HG02970 (cell line): Measurements from ENCODE around the gene SEC14L1.
A peak's percentile ranks its signal among the peaks of the same experiment; 100 is the strongest.

Experiments
- ATAC-seq: cut with Tn5 transposase; IDR thresholded peaks from one replicate; pipeline ENCODE4 v1.9.1; 2021; ENCODE audit warnings: mild to moderate bottlenecking, moderate library complexity, moderate number of reproducible peaks; ENCODE audit not compliant: unreplicated experiment, low FRiP score

The SEC14L1 gene

DNA sequence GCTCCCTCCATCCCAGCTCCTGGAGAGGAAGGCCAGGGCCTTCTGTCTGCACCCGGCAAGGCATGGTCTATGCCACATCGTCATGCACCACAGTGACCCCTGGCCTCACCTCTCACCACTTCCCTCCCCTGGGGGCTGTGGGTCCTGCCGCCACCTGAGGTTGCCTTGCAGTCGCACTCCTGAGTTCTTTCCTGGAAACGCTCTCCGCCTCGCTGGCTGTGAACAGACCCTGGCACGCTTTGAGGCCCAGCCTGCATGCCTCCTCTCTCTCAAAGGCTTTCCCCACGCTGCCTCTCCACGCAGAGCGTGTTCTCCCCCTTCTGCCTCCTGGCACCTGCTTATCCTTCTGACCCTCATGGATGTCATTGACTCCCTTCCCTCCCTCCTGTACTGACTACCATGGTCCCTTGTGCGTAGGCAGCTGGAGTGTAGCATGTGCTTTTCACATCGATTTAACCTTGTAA lies 45.4 kb downstream of the SEC14L1 start:
- no peak for ATAC-seq

DNA sequence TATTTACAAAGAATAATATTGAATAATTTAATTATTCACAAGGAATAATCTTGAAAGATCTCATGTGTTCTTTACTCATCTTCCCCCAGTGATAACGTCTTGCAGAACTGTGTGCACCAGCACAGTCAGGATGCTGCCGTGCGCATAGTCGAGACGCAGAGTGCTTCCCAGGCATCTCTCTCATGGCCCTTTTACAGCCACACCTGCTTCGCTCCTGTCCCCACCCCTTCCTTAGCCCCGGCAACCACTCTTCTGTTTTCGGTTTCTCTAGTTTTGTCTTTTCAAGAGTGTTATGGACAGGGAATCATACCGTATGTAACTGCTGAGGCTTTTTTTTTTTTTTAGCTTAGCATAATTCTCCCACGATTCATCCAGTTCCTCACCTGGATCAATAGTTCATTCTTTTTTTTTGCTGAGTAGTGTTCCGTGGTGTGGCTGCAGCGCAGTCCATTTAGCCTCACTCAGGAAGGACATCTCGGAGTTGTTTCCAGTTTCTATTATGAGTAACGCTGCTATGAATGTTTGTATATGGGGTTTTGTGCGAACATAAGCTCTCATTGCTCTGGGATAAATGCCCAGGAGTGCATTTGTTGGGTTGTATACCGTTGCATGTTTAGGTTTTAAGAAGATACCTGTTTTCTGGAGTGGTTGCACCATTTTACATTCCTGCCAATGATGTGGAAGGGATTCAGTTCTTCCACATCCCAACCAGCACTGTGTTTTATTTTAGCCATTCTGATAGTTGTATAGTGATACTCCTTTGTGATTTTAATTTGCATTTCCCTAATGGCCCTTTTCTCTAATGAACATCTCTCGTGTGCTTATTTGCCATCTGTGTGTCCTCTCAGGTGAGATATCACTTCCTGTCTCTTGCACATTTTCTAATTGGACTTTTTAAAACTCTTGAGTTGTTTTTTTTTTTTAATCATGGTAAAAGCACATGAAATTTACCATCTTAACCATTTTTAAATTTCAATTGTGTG lies 47.6 kb downstream of the SEC14L1 start:
- ATAC-seq: no peak

DNA sequence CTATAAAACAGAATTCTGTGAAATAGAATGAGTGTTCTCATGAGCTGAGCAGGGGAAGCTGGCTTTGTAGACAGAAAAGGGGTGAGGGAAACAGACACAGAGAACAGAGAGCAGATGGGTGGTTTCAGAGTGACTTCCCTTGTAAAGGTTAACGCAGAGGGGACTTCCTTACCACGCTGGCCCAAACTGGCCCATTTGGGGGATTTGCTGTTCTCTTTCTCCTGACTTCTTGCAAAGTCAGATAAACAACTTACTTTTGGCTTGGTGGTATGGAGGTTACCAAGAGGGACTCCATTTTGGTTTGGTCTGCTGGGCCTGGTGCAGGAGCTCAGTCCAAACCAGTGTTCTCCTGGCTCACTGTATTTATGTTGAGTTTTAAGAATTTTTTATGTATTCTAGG lies 48.4 kb downstream of the SEC14L1 start:
- peak; percentile 60 for ATAC-seq

DNA sequence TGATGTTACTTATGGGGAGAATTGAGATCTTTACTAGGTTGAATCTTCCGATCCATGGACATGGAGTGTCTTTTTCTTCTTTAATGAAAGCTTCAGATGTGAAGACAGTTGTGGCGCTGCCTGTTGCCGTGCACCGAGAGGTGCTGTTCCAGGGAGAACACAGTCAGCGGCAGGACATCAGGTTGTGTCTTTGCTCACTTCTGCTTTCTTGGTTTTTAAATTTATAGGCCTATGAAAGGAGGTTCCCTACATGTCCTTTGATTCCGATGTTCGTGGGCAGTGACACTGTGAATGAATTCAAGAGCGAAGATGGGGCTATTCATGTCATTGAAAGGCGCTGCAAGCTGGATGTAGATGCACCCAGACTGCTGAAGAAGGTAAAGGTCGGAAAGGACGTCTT lies 49.8 kb downstream of the SEC14L1 start:
- no peak for ATAC-seq

DNA sequence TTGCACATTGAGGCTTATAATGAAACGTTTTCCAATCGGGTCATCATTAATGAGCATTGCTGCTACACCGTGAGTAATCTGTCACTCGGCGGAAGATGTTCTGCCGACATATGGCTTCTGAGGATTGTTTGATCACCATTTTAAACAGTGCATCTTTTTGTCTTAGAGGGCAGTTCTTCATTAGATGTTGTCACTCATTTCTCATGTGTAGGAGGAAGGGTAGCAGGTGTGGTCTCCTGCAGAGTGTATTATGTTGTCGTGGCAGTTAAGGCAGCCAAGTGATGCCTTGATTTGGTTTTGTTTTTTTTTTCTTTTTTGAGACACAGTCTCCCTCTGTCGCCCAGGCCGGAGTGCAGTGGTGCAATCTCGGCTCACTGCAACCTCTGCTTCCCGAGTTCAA lies 50.5 kb downstream of the SEC14L1 start:
- no peak for ATAC-seq

DNA sequence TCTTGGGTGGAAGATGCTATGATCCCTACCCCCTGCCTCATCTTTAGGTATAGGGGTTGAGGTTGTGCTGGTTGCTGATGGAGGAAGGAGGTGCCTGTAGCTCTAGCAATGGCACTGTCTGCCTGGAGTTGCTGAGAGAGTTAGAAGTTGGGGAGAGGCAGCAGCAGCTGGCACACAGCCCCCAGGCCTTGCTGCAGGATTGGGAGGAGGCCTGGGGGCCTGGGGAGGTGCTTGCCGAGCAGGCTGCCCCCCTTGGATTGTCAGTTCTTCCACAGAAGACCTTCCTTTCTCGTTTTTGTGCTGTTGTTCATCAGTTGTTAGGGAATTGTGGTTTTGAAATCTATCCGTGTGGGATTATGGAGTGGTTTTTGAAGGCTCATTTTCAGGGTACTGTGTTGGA lies 52.9 kb downstream of the SEC14L1 start:
- ATAC-seq: no peak

DNA sequence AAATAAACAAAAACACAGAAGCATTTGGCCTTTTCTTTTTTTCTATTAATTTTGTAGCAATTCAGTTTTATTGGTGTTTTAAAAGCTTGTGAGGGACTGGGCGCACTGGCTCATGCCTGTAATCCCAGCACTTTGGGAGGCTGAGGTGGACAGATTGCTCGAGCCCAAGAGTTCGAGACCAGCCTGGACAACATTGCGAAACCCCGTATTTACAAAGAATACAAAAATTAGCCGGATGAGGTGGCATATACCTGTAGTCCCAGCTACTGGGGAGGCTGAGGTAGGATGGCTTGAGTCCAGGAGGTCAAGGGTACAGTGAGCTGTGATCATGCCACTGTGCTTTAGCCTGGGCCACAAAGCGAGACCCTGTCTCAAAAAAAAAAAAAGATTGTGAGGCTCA lies 53.4 kb downstream of the SEC14L1 start:
- no peak for ATAC-seq

DNA sequence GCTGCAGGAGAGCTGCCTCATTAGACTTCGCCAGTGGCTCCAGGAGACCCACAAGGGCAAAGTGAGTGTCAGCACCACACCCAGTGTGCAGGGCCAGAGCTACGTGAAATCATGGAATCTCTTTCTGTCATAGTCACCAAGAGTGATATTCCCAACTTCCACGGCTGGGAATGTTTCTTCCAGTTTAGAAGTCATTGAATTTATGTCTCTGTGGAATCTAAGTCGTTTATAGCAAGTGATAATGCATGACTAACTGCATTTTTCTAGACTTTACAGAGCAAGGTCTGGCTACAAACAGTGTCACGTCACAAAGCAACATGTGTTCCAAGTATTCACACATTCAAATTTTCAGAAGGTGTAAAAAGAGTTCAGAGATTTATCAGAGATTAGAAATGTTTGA lies 55.5 kb downstream of the SEC14L1 start:
- no peak for ATAC-seq

DNA sequence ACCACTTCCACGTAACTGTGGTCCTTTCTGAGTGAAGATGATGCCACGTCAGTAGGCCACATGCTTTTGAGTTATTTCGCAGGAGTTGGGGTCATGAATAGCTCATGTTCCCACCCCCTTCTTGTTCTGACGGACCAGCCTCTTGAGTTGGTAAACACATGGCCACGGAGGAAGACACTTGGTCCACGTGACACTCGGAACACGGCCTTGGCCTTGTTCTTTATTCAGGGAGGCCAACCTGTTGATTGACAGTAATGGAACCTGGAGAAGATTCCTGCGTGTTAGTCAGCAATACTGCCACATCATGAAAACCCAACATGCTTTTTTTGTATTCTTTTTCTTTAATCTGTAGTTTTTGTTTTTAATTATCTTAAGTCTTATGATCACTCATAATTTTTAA lies 56.3 kb downstream of the SEC14L1 start:
- ATAC-seq: no peak

DNA sequence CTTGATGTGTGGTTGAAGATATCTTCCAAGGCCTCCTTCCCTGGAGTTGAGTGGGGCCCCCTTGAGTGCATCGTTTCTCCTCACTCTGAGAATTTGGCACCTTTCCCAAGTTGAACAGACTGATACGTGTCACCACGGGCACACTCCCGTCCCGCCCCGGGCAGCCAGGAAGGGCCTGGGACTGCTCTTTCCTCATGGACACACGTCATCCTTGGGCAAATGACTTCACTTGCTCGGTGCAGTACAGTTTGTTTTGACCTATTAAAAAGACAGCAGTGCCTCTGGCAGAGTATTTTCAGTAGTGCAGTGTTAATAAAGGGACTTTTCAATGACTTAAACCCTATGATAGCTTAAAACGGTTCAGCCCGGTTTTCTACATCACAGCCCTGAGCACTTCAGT lies 59.9 kb downstream of the SEC14L1 start:
- ATAC-seq: no peak

DNA sequence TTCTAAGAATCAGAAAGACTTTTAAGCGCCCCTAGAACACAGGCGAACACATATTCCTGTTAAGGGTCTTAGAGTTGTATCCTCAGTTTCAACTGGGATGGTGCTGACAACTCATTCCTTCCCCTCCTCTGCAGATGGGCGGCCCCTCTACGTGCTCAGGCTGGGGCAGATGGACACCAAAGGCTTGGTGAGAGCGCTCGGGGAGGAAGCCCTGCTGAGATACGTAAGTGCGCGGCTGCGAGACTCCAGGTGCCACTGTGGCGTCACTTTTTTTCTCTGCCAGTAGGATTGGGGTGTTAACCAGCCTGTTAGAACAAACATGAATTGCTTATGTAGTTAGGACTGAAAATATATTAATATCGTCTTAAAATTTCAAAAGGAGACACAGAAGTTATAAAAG lies 62.7 kb downstream of the SEC14L1 start:
- ATAC-seq: no peak

DNA sequence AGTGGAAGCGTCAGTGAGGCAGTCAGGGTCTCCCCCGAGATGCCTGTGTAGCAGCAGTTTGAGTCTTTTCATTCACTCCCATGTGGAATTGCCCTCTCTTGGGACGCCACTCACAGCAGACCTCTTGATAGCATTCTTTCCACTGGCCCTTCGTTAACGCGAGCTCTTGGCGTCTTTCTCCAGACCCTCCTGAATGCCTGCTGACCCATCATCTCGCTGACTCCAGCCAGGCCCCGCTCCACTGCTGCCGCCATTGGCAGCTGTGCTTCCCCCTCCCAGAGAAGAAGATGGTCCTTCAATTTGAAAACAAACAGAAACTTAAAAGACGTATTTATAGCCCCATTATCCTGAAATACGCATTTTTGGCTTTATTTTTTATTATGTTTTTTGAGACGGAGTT lies 63.1 kb downstream of the SEC14L1 start:
- ATAC-seq: no peak

DNA sequence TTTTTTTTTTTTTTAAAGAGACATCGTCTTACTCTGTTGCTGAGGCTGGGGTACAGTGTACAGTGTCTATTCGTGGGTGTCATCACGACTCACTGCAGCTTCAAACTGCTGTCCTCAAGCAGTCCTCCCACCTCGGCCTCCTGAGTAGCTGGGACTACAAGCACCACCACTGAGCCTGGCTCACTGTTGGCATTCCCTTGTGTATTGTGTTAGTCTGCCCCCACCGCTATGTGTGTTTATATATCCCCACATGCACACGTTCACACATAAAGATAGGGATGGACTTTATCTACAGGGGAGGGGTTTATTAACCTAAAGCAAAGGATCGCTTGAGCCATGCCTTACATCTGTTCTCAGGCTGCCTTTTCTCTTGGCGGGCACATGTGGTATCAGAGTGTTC lies 63.8 kb downstream of the SEC14L1 start:
- ATAC-seq: no peak

DNA sequence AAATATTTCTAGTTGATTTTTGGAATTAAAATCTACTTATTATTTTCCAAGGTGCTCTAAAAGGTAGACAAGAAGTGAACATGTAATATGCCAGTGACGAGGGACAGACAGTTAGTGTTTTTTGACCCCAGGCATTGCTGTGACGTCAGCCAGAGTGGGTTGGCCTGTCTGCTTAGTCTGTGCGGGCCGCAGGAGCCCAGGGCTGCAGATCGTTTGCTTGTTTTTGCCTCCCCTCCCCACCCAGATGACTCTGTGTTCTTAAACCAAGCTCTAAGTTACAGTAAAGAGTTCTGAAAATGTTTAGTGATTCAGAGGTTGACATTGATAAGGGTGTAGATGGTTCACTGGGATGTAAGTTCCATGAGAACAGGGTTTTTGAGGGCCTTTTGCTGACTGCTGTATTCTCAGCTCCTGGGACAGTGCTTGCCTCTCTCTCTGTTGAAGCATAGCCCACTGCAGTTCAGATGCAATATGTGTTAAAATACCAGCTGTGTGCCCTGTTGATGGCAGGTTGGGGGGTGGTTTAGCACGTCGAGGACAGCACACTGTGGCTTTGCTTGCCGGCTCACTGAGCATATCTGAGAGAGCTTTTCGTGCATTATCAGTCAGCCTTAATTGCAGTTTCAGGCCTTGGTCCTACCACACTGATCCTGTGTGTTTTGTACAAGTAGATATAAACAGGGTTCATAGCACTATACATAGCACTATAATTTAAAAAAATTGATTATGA lies 64.8 kb downstream of the SEC14L1 start:
- ATAC-seq: no peak

DNA sequence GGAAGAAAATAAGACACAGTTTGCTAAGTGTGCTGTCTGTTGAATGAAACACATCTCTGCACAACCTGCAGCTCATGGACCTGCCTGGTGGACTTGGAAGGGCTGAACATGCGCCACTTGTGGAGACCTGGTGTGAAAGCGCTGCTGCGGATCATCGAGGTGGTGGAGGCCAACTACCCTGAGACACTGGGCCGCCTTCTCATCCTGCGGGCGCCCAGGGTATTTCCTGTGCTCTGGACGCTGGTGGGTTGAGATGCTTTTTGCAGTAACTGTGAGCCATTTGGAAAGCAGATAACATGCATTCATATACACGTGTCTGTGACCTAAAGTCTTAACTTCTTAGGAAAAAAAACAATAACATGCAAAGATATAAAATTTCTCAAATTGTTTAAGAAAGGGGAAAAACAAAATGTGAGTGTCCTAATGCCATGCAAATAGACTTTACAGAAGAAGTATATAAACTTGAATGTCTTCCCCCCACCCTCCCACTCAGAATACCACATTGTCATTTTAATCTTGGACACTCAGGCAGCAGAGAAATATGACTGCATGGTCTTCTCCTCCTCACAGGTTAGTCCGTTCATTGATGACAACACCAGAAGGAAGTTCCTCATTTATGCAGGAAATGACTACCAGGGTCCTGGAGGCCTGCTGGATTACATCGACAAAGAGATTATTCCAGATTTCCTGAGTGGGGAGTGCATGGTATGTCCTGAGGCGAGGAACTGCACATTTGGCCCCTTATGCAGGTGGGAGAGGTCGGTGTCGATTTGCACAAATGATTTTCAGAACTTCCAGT lies 65.6 kb downstream of the SEC14L1 start:
- no peak for ATAC-seq

DNA sequence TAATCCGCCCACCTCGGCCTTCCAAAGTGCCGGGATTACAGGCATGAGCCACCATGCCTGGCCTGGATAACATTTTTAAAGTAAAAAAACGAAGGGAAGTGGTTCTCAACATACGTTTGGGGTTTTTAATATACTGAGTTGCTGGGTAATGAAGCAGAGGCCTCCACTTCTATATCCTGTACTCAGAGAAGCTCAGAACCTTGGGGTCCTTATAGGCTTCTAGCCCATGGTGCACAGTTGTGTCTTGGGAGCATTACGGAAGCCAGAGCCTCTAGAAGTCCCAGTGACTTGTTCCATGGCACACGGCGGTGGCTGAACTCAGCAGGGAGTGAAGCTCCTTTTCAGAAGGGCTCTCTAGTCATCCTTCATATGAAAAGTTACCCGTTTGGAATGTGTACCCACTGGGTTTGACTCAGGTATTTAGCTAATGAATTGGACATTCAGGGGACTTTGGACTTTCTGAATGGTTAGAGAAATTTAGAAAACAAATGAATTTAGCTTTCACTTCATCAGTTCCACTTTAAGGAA lies 67.0 kb downstream of the SEC14L1 start:
- no peak for ATAC-seq

DNA sequence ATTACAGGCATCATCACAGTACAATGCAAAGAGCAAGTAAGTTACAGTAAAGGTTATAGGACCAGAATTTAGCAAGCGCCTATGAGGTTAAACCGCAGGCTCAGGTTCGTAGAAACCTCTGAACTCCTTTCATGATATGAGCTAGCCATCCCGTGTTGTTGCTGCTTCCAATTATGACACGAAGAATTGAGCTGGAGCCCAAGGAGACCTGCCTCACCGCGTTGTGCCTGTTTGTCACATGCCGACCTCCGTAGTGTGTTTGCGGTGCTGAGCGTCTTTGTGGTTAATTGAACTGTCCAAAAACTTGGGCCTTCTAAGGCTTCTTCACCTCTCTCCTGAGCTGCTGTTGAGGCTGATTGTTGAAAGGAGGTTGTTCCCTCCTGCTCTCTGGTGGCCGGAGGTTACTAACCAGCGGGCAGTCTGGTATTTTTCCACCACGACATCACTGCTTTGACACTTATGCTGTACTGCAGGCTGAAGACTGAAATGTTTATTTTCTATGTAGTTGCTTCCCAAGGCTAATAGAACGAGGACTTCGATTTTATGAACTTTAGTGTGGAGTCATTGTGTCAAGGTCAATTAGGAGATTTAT lies 67.5 kb downstream of the SEC14L1 start:
- no peak for ATAC-seq

DNA sequence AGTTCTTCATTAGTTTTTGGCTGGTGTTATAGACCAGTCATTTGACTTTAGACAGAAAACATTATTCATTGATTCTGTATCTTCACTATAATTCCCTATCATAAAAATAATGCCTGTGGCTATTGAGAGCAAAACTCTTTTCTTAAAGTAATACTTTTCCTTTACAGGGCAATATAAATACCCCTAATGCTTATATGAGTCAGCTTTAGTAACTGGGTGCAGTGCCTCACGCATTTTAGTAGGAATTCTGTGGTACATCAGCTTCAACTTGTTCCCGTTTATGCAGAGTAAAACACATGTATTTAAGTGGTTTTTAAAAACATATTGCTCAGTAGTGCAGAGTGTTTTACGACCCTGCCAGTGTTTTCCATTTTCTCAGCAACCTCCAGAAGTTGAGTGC lies 68.1 kb downstream of the SEC14L1 start:
- no peak for ATAC-seq

DNA sequence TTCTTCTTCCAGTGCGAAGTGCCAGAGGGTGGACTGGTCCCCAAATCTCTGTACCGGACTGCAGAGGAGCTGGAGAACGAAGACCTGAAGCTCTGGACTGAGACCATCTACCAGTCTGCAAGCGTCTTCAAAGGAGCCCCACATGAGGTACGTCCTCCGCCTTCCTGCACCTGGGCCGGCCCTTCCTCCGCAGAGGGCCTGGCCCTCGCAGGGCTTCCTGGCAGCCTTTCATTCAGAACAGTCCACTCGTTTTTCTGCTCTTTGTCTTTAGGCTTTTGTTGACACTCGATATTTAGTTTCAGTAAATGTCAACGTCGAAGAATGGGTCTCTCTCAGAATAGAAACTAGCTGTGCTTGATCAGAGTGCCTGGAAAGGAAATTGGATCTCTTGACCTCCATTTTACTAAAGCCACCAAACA lies 68.6 kb downstream of the SEC14L1 start:
- no peak for ATAC-seq

DNA sequence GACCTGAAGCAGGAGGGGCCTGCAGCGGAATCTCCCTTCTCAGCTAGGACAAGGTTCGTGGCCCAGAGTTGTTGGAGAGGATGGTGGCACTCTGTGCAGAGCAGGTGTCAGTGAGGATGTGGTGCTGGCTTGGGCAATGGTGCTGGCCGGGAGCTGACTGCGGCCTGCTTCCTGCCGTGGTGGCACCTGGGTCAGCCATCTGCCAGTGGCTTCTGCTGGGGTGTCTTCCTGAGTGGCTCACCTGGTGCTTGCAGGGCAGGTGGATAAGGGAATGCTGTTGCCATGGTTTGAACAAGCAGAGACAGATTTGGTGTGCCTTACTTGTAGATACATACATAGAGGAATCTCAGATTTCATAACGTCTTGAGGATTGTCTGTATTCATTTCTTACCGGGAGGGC lies 69.6 kb downstream of the SEC14L1 start:
- no peak for ATAC-seq
